ENCODE data around the gene LGALS8. TPM values are rescaled to one million over a fixed set of nuclear protein-coding genes. Genes with fewer than 3 reads are reported as not detected.
A peak's percentile ranks its signal among the peaks of the same experiment; 100 is the strongest.

LGALS8 gene
- total and polyA plus RNA-seq, 11 donors = 45.3 to 114 (median 91.4) TPM

GRCh38 chr1:236530286-236530685 is 6.5 kb downstream of the LGALS8 start:
- H3K27me3 ChIP-seq = no peaks in the 10 kb centered on the region
- no peaks in the 10 kb centered on the region for H3K9me3 ChIP-seq
- H3K4me1 ChIP-seq = peaks cover 0 to 46% (median 15%) of the 10 kb centered on the region in 12 donors
- intact Hi-C loops (cut with DNase I) = loop anchor here in 8 of 10 donors (5.0 to 10.0 kb wide), 3 partner anchors 423 to 428 kb away; no protein-coding TSS in a partner anchor
- peak overlapping the region in 2 of 12 donors; percentile 3 to 40 for H3K27ac ChIP-seq
- 82 to 95% (median 86%) methylated on average over 1 of the region's 1 CpG for WGBS, 4 donors
- ATAC-seq (no peak), DNase-seq (no peak)
- no peak overlapping the region for H3K4me3 ChIP-seq
- TF ChIP-seq CTCF (IDR thresholded peaks at IDR 0.05) = no peak
- TF ChIP-seq POLR2A (IDR thresholded peaks at IDR 0.05) = no peak
- H3K36me3 ChIP-seq = peaks cover 0 to 68% (median 40%) of the 10 kb centered on the region in 9 donors

GRCh38 chr1:236530959-236531358 is 7.2 kb downstream of the LGALS8 start:
- H3K27me3 ChIP-seq = no peaks in the 10 kb centered on the region
- TF ChIP-seq POLR2A (IDR thresholded peaks at IDR 0.05) = no peak
- WGBS, 4 donors = 77 to 81% (median 79%) methylated on average over 5 of the region's 5 CpGs
- H3K9me3 ChIP-seq = no peaks in the 10 kb centered on the region
- DNase-seq = no peak
- no peak for ATAC-seq
- intact Hi-C loops (cut with DNase I) = loop anchor here in 8 of 10 donors (5.0 to 10.0 kb wide), 3 partner anchors 424 to 429 kb away; no protein-coding TSS in a partner anchor
- H3K4me3 ChIP-seq = no peak overlapping the region
- peaks cover 0 to 69% (median 42%) of the 10 kb centered on the region in 9 donors for H3K36me3 ChIP-seq
- H3K4me1 ChIP-seq = peaks cover 0 to 44% (median 16%) of the 10 kb centered on the region in 12 donors
- peak overlapping the region in 1 of 12 donors; percentile 55 for H3K27ac ChIP-seq

- Histone ChIP-seq H3K4me3 (no peak overlapping the region), H3K9me3 (no peaks in the 10 kb centered on the region), H3K36me3 (peaks cover 0 to 61% (median 33%) of the 10 kb centered on the region in 9 donors), H3K27me3 (no peaks in the 10 kb centered on the region), H3K27ac (peak overlapping the region in 6 of 12 donors; percentile 42 to 58 (median 55)), H3K4me1 (peaks cover 0 to 41% (median 16%) of the 10 kb centered on the region in 12 donors)
- TF ChIP-seq CTCF (IDR thresholded peaks at IDR 0.05) = no peak
- TF ChIP-seq POLR2A (IDR thresholded peaks at IDR 0.05) = no peak
- DNase-seq = no peak
- peak in 2 of 4 donors; percentile 29 to 30 for ATAC-seq
- WGBS, 4 donors = 53 to 64% (median 58%) methylated on average over 4 of the region's 4 CpGs
- intact Hi-C loops (cut with DNase I) = loop anchor here in 8 of 10 donors (5.0 to 10.0 kb wide), 3 partner anchors 426 to 431 kb away; no protein-coding TSS in a partner anchor
These were observed 9.1 kb downstream of the LGALS8 start for GRCh38 chr1:236532850-236533249.

- Histone ChIP-seq H3K9me3 (no peaks in the 10 kb centered on the region), H3K4me1 (peaks cover 0 to 41% (median 16%) of the 10 kb centered on the region in 12 donors), H3K36me3 (peaks cover 0 to 61% (median 42%) of the 10 kb centered on the region in 9 donors), H3K27me3 (no peaks in the 10 kb centered on the region), H3K27ac (no peak overlapping the region), H3K4me3 (no peak overlapping the region)
- intact Hi-C loops (cut with DNase I) = loop anchor here in 8 of 10 donors (5.0 to 10.0 kb wide), 3 partner anchors 427 to 432 kb away; no protein-coding TSS in a partner anchor
- 64 to 81% (median 67%) methylated on average over 4 of the region's 4 CpGs for WGBS, 4 donors
- DNase-seq = no peak
- TF ChIP-seq POLR2A (IDR thresholded peaks at IDR 0.05) = no peak
- ATAC-seq = no peak
These were observed 10.4 kb downstream of the LGALS8 start for GRCh38 chr1:236534151-236534651.

- no peak overlapping the region for H3K4me3 ChIP-seq
- DNase-seq (no peak), ATAC-seq (no peak)
- WGBS, 4 donors = 96 to 100% (median 97%) methylated on average over 1 of the region's 1 CpG
- intact Hi-C loops (cut with DNase I) = loop anchor here in 2 of 10 donors (10.0 kb wide), 1 partner anchor 430 kb away; no protein-coding TSS in a partner anchor
- H3K4me1 ChIP-seq = peaks cover 0 to 38% (median 16%) of the 10 kb centered on the region in 12 donors
- no peaks in the 10 kb centered on the region for H3K27me3 ChIP-seq
- H3K9me3 ChIP-seq = no peaks in the 10 kb centered on the region
- no peak overlapping the region for H3K27ac ChIP-seq
- TF ChIP-seq POLR2A (IDR thresholded peaks at IDR 0.05) = no peak
- TF ChIP-seq CTCF (IDR thresholded peaks at IDR 0.05) = no peak
- H3K36me3 ChIP-seq = peaks cover 0 to 62% (median 44%) of the 10 kb centered on the region in 9 donors
These were observed 11.4 kb downstream of the LGALS8 start for GRCh38 chr1:236535190-236535589.
